ENCODE results near the gene MRPL11.
"Not testable (repeated sequence)": the region's sequence is repeated elsewhere in the genome, so short reads cannot be mapped to it uniquely, and the experiment has no call there.

DNA sequence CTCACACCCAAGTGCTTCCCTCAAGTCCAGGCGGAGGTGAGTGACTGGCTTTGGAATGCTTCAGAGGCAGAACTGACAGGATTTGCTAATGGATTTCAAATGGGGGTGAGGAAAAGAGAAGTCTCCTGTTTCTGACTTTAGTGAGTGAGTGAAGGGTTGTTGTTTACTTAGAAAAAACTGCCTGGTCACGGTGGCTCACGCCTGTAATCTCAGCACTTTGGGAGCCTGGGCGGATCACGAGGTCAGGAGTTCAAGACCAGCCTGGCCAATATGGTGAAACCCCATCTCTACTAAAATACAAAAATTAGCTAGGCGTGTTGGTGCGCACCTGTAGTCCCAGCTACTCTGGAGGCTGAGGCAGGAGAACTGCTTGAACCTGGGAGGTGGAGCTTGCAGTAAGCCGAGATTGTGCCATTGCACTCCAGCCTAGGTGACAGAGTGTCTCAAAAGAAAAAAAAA, 6.7 kb downstream of the MRPL11 start:
- TF ChIP-seq, protein P1, sequence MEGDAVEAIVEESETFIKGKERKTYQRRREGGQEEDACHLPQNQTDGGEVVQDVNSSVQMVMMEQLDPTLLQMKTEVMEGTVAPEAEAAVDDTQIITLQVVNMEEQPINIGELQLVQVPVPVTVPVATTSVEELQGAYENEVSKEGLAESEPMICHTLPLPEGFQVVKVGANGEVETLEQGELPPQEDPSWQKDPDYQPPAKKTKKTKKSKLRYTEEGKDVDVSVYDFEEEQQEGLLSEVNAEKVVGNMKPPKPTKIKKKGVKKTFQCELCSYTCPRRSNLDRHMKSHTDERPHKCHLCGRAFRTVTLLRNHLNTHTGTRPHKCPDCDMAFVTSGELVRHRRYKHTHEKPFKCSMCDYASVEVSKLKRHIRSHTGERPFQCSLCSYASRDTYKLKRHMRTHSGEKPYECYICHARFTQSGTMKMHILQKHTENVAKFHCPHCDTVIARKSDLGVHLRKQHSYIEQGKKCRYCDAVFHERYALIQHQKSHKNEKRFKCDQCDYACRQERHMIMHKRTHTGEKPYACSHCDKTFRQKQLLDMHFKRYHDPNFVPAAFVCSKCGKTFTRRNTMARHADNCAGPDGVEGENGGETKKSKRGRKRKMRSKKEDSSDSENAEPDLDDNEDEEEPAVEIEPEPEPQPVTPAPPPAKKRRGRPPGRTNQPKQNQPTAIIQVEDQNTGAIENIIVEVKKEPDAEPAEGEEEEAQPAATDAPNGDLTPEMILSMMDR (IDR thresholded peaks at IDR 0.05) = not testable (repeated sequence)
- TF ChIP-seq POLR2A (IDR thresholded peaks at IDR 0.05) = not testable (repeated sequence)
